HEK293 (cell line): ENCODE data around the gene ZNF514.
A peak's percentile ranks its signal among the peaks of the same experiment; 100 is the strongest.

Experiments used
- AEBP2 ChIP-seq: fragments of 450-650 bp; formaldehyde crosslinking; IDR thresholded peaks from 2 replicates; pipeline ENCODE4 v1.5.1; 2016; ENCODE audit warnings: missing biosample characterization, missing genetic modification characterization, borderline replicate concordance
- GLIS2 ChIP-seq: fragments of 450-650 bp; formaldehyde crosslinking; IDR thresholded peaks from 2 replicates; pipeline ENCODE4 v1.5.1; 2016; ENCODE audit warnings: missing biosample characterization, missing genetic modification characterization
- KLF10 ChIP-seq: fragments of 450-650 bp; IDR thresholded peaks from 2 replicates; pipeline ENCODE4 v1.5.1; 2018; ENCODE audit warnings: missing biosample characterization, mild to moderate bottlenecking, missing genetic modification characterization
- KLF16 ChIP-seq: fragments of 450-650 bp; formaldehyde crosslinking; IDR thresholded peaks from 2 replicates; pipeline ENCODE4 v1.5.1; 2017; ENCODE audit warnings: missing biosample characterization, missing genetic modification characterization
- KLF7 ChIP-seq: fragments of 450-650 bp; formaldehyde crosslinking; IDR thresholded peaks from 2 replicates; pipeline ENCODE4 v1.5.1; 2016; ENCODE audit warnings: missing biosample characterization, missing genetic modification characterization, borderline replicate concordance
- OVOL3 ChIP-seq: fragments of 450-650 bp; formaldehyde crosslinking; IDR thresholded peaks from 2 replicates; pipeline ENCODE4 v1.5.1; 2016; ENCODE audit warnings: missing biosample characterization, missing genetic modification characterization
- PRDM6 ChIP-seq: fragments of 450-650 bp; formaldehyde crosslinking; IDR thresholded peaks from 2 replicates; pipeline ENCODE4 v1.5.1; 2017; ENCODE audit warnings: missing biosample characterization, missing genetic modification characterization
- SP2 ChIP-seq: fragments of 450-650 bp; formaldehyde crosslinking; IDR thresholded peaks from 2 replicates; pipeline ENCODE4 v1.5.1; 2016; ENCODE audit warnings: missing biosample characterization, missing genetic modification characterization
- SP7 ChIP-seq: fragments of 450-650 bp; formaldehyde crosslinking; IDR thresholded peaks from 2 replicates; pipeline ENCODE4 v1.5.1; 2016; ENCODE audit warnings: missing biosample characterization, missing genetic modification characterization
- YY1 ChIP-seq: fragments of 450-650 bp; formaldehyde crosslinking; IDR thresholded peaks from 2 replicates; pipeline ENCODE4 v1.5.1; 2018; ENCODE audit warnings: missing biosample characterization, missing genetic modification characterization
- YY2 ChIP-seq: fragments of 450-650 bp; formaldehyde crosslinking; IDR thresholded peaks from 2 replicates; pipeline ENCODE4 v1.5.1; 2016; ENCODE audit warnings: missing biosample characterization, missing genetic modification characterization
- ZBTB17 ChIP-seq: fragments of 450-650 bp; formaldehyde crosslinking; IDR thresholded peaks from 2 replicates; pipeline ENCODE4 v1.5.1; 2016; ENCODE audit warnings: missing biosample characterization, missing genetic modification characterization
- ZBTB7A ChIP-seq: fragments of 450-650 bp; formaldehyde crosslinking; IDR thresholded peaks from 2 replicates; pipeline ENCODE4 v1.5.1; 2016; ENCODE audit warnings: low read depth, missing biosample characterization, missing genetic modification characterization
- ZFHX2 ChIP-seq: fragments of 450-650 bp; formaldehyde crosslinking; conservative IDR thresholded peaks from 2 replicates; pipeline ENCODE4 v1.5.1; 2016; ENCODE audit warnings: missing biosample characterization, missing genetic modification characterization
- ZNF140 ChIP-seq: fragments of 450-650 bp; formaldehyde crosslinking; IDR thresholded peaks from 2 replicates; pipeline ENCODE4 v1.5.1; 2016; ENCODE audit warnings: missing biosample characterization, missing genetic modification characterization
- ZNF214 ChIP-seq: fragments of 450-650 bp; formaldehyde crosslinking; IDR thresholded peaks from 2 replicates; pipeline ENCODE4 v1.5.1; 2017; ENCODE audit warnings: missing biosample characterization, mild to moderate bottlenecking, missing genetic modification characterization, borderline replicate concordance
- ZNF239 ChIP-seq: fragments of 450-650 bp; formaldehyde crosslinking; IDR thresholded peaks from 2 replicates; pipeline ENCODE4 v1.5.1; 2016; ENCODE audit warnings: missing biosample characterization, missing genetic modification characterization
- ZNF292 ChIP-seq: fragments of 450-650 bp; formaldehyde crosslinking; IDR thresholded peaks from 2 replicates; pipeline ENCODE4 v1.5.1; 2016; ENCODE audit warnings: low read depth, missing biosample characterization, missing genetic modification characterization, borderline replicate concordance
- ZNF341 ChIP-seq: fragments of 450-650 bp; formaldehyde crosslinking; IDR thresholded peaks from 2 replicates; pipeline ENCODE4; 2016; ENCODE audit warnings: low read depth, missing biosample characterization, missing genetic modification characterization
- ZNF350 ChIP-seq: fragments of 450-650 bp; formaldehyde crosslinking; IDR thresholded peaks from 2 replicates; pipeline ENCODE4 v1.5.0; 2017; ENCODE audit warnings: missing biosample characterization, mild to moderate bottlenecking, missing genetic modification characterization
- ZNF48 ChIP-seq: fragments of 450-650 bp; formaldehyde crosslinking; IDR thresholded peaks from 2 replicates; pipeline ENCODE4 v1.5.1; 2016; ENCODE audit warnings: missing biosample characterization, missing genetic modification characterization
- ZNF501 ChIP-seq: fragments of 450-650 bp; formaldehyde crosslinking; IDR thresholded peaks from 2 replicates; pipeline ENCODE4 v1.5.1; 2016; ENCODE audit warnings: missing biosample characterization, missing genetic modification characterization
- ZNF555 ChIP-seq: fragments of 450-650 bp; formaldehyde crosslinking; conservative IDR thresholded peaks from 2 replicates; pipeline ENCODE4 v1.5.1; 2017; ENCODE audit warnings: missing biosample characterization, mild to moderate bottlenecking, missing genetic modification characterization, inconsistent platforms
- ZNF558 ChIP-seq: fragments of 450-650 bp; formaldehyde crosslinking; IDR thresholded peaks from 2 replicates; pipeline ENCODE4 v1.5.1; 2016; ENCODE audit warnings: missing biosample characterization, missing genetic modification characterization
- ZNF600 ChIP-seq: fragments of 450-650 bp; formaldehyde crosslinking; IDR thresholded peaks from 2 replicates; pipeline ENCODE4 v1.5.1; 2016; ENCODE audit warnings: missing biosample characterization, missing genetic modification characterization
- ZNF645 ChIP-seq: fragments of 450-650 bp; formaldehyde crosslinking; IDR thresholded peaks from 2 replicates; pipeline ENCODE4; 2016; ENCODE audit warnings: missing biosample characterization, missing genetic modification characterization
- ZNF692 ChIP-seq: fragments of 450-650 bp; formaldehyde crosslinking; IDR thresholded peaks from 2 replicates; pipeline ENCODE4 v1.5.1; 2016; ENCODE audit warnings: missing biosample characterization, missing genetic modification characterization
- ZNF701 ChIP-seq: fragments of 450-650 bp; formaldehyde crosslinking; IDR thresholded peaks from 2 replicates; pipeline ENCODE4 v1.5.1; 2016; ENCODE audit warnings: missing biosample characterization, missing genetic modification characterization
- ZNF747 ChIP-seq: fragments of 450-650 bp; formaldehyde crosslinking; IDR thresholded peaks from 2 replicates; pipeline ENCODE4 v1.5.1; 2016; ENCODE audit warnings: missing biosample characterization, missing genetic modification characterization
- ZNF768 ChIP-seq: fragments of 450-650 bp; formaldehyde crosslinking; IDR thresholded peaks from 2 replicates; pipeline ENCODE4 v1.5.1; 2018; ENCODE audit warnings: missing biosample characterization, mild to moderate bottlenecking, missing genetic modification characterization
- ZNF791 ChIP-seq: fragments of 450-650 bp; formaldehyde crosslinking; IDR thresholded peaks from 2 replicates; pipeline ENCODE4 v1.5.1; 2016; ENCODE audit warnings: missing biosample characterization, missing genetic modification characterization
- ZSCAN16 ChIP-seq: fragments of 450-650 bp; formaldehyde crosslinking; IDR thresholded peaks from 2 replicates; pipeline ENCODE4 v1.5.1; 2016; ENCODE audit warnings: missing biosample characterization, missing genetic modification characterization
- ZXDB ChIP-seq: fragments of 450-650 bp; formaldehyde crosslinking; IDR thresholded peaks from 2 replicates; pipeline ENCODE4 v1.5.1; 2016; ENCODE audit warnings: missing biosample characterization, missing genetic modification characterization

Gene ZNF514

GRCh38 chr2:95121407-95122196 is 38.0 kb downstream of the ZNF514 start, which contains the start of gene MRPS5 (continued):
- TF ChIP-seq ZNF692 (peak; percentile 73; the same call in 1 of the 2 replicates), SP7 (tag by site-specific recombination) (peak; percentile 68), ZNF558 (tag by site-specific recombination) (no peak), ZNF555 (tag by site-specific recombination) (no peak), ZBTB7A (tag by site-specific recombination) (no peak), ZNF600 (tag by site-specific recombination) (0 out of 2 replicates have a peak, but pooled peaks have one; percentile 29), OVOL3 (tag by site-specific recombination) (0 out of 2 replicates have a peak, but pooled peaks have one; percentile 12), ZNF501 (tag by site-specific recombination) (peak; percentile 69; the same call in 1 of the 2 replicates), ZNF701 (no peak), ZBTB17 (tag by site-specific recombination) (peak; percentile 27; the same call in 1 of the 2 replicates), KLF7 (tag by site-specific recombination) (0 out of 2 replicates have a peak, but pooled peaks have one; percentile 48), YY1 (tag by site-specific recombination) (peak; percentile 90), ZXDB (tag by site-specific recombination) (peak; percentile 42; the same call in 1 of the 2 replicates), GLIS2 (tag by site-specific recombination) (peak; percentile 66), ZNF214 (tag by site-specific recombination) (no peak), SP2 (tag by site-specific recombination) (peak; percentile 43), ZFHX2 (tag by site-specific recombination) (no peak; the same call in none of the 2 replicates), YY2 (tag by site-specific recombination) (peak; percentile 92), AEBP2 (tag by site-specific recombination) (no peak), ZNF791 (tag by site-specific recombination) (no peak), ZNF292 (no peak), ZNF350 (tag by site-specific recombination) (no peak), ZNF239 (tag by site-specific recombination) (0 out of 2 replicates have a peak, but pooled peaks have one; percentile 17), KLF16 (tag by site-specific recombination) (0 out of 2 replicates have a peak, but pooled peaks have one; percentile 16), ZNF48 (tag by site-specific recombination) (no peak), ZNF140 (tag by site-specific recombination) (no peak), ZNF341 (tag by site-specific recombination) (peak; percentile 42), KLF10 (tag by site-specific recombination) (peak; percentile 29; the same call in 1 of the 2 replicates), ZNF645 (tag by site-specific recombination) (no peak), PRDM6 (tag by site-specific recombination) (no peak), ZSCAN16 (no peak), ZNF747 (no peak), ZNF768 (tag by site-specific recombination) (peak; percentile 99)
